Esophagus muscularis mucosa (tissue), 3 donors: ENCODE measurements around the gene DTX1.

ENCODE experiments used
- POLR2A ChIP-seq: fragments of 450-650 bp; IDR thresholded peaks from one replicate; pipeline ENCODE4 v1.6.1; 2017; ENCODE audit warnings: antibody characterized with exemption, moderate library complexity, mild to moderate bottlenecking, low read depth
- POLR2AphosphoS5 ChIP-seq, 2 donors: sonication (generic); formaldehyde crosslinking; IDR thresholded peaks; one replicate each; pipeline ENCODE4 v1.6.1; 2017; ENCODE audit warnings: antibody characterized with exemption in 2 of 2
- TF ChIP-seq, protein P1 (sequence below), 3 experiments: fragments of 200-600 bp in 2 of 3; fragments of 450-650 bp in 1 of 3; sonication (generic) in 2 of 3; IDR thresholded peaks; one replicate each; pipeline ENCODE4 v1.5.1; 2017 to 2019; ENCODE audit warnings: antibody characterized with exemption in 3 of 3, mild to moderate bottlenecking in 2 of 3, moderate library complexity in 1 of 3

DNA sequence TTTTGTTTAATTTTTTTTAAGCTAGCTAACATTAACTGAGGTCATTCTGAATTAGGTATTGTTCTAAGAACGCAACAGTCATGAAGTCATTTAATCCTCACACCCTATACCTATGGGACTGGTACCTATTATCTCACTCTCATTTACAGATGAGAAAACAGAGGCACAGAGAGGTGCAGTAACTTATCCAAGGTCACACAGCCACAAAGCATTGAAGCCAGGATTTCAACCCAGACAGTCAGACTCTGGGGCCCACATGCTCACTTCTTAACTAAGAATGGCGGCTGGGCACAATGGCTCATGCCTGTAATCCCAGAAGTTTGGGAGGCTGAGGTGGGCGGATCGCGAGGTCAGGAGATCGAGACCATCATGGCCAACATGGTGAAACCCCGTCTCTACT lies 15.0 kb upstream of the DTX1 start:
- TF ChIP-seq, protein P1, sequence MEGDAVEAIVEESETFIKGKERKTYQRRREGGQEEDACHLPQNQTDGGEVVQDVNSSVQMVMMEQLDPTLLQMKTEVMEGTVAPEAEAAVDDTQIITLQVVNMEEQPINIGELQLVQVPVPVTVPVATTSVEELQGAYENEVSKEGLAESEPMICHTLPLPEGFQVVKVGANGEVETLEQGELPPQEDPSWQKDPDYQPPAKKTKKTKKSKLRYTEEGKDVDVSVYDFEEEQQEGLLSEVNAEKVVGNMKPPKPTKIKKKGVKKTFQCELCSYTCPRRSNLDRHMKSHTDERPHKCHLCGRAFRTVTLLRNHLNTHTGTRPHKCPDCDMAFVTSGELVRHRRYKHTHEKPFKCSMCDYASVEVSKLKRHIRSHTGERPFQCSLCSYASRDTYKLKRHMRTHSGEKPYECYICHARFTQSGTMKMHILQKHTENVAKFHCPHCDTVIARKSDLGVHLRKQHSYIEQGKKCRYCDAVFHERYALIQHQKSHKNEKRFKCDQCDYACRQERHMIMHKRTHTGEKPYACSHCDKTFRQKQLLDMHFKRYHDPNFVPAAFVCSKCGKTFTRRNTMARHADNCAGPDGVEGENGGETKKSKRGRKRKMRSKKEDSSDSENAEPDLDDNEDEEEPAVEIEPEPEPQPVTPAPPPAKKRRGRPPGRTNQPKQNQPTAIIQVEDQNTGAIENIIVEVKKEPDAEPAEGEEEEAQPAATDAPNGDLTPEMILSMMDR (IDR thresholded peaks at IDR 0.05): no peak
- TF ChIP-seq POLR2A (no peak), POLR2AphosphoS5 (IDR thresholded peaks at IDR 0.05) (no peak)
